ENCODE data around the gene CDH4. TPM values are rescaled to one million over a fixed set of nuclear protein-coding genes. Genes with fewer than 3 reads are reported as not detected.

Gene CDH4
- total and polyA plus RNA-seq, 8 donors: under 0.01 to 2.2 (median 0.11) TPM; not detected in 2

DNA sequence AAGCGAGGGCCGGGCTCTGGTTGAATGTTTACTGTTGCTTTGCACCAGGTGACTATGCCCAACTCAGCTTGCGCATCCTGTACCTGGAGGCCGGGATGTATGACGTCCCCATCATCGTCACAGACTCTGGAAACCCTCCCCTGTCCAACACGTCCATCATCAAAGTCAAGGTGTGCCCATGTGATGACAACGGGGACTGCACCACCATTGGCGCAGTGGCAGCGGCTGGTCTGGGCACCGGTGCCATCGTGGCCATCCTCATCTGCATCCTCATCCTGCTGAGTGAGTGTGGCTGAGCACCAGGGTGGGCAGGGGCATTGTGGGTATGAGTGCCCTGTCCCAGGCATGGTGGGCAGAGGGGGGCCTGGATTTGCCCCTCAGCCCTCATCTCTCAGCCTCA, 677.5 kb downstream of the CDH4 start:
- intact Hi-C loops (cut with DNase I; ENCODE audit: low total_unique reads): no loop called here
- Histone ChIP-seq H3K27me3 (peaks cover 0 to 34% (median 0%) of the 10 kb centered on the region in 3 donors), H3K9me3 (no peaks in the 10 kb centered on the region), H3K4me3 (no peak overlapping the region), H3K27ac (no peak overlapping the region), H3K36me3 (no peaks in the 10 kb centered on the region), H3K4me1 (no peaks in the 10 kb centered on the region)
- WGBS, 5 donors: 95 to 98% (median 96%) methylated on average over 10 to 12 of the region's 12 CpGs
- TF ChIP-seq POLR2AphosphoS5 (IDR thresholded peaks at IDR 0.05) (no peak), EP300 (IDR thresholded peaks at IDR 0.05) (no peak), POLR2A (IDR thresholded peaks at IDR 0.05) (no peak)
- TF ChIP-seq, protein P1, sequence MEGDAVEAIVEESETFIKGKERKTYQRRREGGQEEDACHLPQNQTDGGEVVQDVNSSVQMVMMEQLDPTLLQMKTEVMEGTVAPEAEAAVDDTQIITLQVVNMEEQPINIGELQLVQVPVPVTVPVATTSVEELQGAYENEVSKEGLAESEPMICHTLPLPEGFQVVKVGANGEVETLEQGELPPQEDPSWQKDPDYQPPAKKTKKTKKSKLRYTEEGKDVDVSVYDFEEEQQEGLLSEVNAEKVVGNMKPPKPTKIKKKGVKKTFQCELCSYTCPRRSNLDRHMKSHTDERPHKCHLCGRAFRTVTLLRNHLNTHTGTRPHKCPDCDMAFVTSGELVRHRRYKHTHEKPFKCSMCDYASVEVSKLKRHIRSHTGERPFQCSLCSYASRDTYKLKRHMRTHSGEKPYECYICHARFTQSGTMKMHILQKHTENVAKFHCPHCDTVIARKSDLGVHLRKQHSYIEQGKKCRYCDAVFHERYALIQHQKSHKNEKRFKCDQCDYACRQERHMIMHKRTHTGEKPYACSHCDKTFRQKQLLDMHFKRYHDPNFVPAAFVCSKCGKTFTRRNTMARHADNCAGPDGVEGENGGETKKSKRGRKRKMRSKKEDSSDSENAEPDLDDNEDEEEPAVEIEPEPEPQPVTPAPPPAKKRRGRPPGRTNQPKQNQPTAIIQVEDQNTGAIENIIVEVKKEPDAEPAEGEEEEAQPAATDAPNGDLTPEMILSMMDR (IDR thresholded peaks at IDR 0.05): no peak
- DNase-seq: no peak

DNA sequence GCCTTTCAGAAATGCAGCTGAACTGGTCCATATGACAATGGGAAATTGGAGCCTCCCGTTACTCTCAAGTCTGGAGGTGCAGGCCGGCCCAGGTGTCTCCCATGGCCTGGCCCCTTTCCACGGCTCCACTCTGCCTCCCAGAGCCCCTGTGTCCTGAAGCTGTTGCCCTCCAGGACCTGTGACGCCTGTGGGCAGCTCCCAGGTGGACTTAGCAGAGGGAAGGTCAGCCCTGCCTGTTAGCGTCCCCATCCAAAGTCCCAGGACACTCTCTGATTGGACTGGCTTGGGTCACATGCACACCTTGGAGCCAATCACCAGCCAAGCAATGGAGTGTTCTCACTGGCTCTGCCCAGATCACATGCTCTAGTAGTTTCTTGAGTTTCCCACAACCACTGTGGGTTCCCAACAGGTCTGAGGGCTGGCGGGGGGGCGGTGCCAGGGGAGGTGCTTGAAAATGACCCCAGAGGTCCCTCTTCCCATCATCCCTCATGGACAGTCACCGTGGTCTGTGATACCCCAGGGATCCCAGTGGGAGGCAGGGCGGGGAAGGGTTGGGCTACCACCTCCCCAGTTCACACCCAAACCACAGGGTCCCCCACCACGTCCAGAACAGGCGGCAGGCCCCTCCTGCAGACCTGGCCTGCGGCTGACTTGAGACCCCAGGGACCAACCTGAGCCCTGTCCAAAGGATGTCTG, 678.1 kb downstream of the CDH4 start:
- Histone ChIP-seq H3K36me3 (no peaks in the 10 kb centered on the region), H3K4me3 (no peak overlapping the region), H3K9me3 (no peaks in the 10 kb centered on the region), H3K4me1 (no peaks in the 10 kb centered on the region), H3K27me3 (peaks cover 0 to 32% (median 0%) of the 10 kb centered on the region in 3 donors), H3K27ac (no peak overlapping the region)
- TF ChIP-seq POLR2A (IDR thresholded peaks at IDR 0.05): no peak
- TF ChIP-seq POLR2AphosphoS5 (IDR thresholded peaks at IDR 0.05): no peak
- TF ChIP-seq, protein P1 (IDR thresholded peaks at IDR 0.05): no peak
- no peak for TF ChIP-seq EP300 (IDR thresholded peaks at IDR 0.05)
- WGBS, 5 donors: 85 to 89% (median 87%) methylated on average over 8 to 12 of the region's 12 CpGs
- DNase-seq: no peak
- intact Hi-C loops (cut with DNase I; ENCODE audit: low total_unique reads): no loop called here

DNA sequence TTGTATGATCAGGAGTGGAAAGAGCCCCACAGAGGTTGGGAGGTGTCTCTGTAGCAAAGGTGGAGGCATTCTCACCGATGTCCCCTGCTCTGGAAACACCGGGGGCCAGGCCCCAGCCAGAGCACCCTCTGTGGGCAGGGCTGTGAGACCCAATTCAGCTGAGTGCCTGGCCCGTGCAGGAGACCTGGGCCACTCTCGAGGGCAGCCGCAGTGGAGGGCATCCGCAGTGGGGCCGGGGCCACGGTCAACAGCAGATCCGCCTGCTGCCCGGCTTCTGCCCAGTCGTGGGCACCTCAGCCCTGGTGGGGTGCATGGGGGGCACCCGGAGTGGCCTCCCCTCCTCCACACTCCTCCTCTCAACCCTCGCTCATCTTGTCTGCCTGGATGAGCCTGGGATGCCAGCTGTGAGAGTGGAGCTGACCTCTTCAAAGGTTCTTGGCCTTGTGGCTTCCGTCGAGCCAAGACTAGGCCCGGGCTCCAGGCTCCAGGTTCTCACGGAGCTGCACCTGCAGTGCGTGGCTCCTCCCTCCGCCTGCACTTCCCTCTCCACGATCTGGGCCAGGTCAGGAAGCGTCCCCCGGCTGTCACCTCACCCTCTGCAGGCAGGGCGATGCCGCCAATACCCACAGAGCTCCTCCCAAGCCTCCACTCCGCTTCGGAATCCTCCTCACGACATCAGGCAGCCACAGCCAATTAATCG, 678.9 kb downstream of the CDH4 start:
- no peak for DNase-seq
- WGBS, 5 donors: 79 to 87% (median 85%) methylated on average over 18 to 28 of the region's 28 CpGs
- TF ChIP-seq POLR2AphosphoS5 (IDR thresholded peaks at IDR 0.05) (no peak), EP300 (IDR thresholded peaks at IDR 0.05) (no peak), POLR2A (IDR thresholded peaks at IDR 0.05) (no peak)
- TF ChIP-seq, protein P1 (IDR thresholded peaks at IDR 0.05): no peak
- H3K27me3 ChIP-seq: peaks cover 0 to 25% (median 0%) of the 10 kb centered on the region in 3 donors
- H3K27ac ChIP-seq: no peak overlapping the region
- intact Hi-C loops (cut with DNase I; ENCODE audit: low total_unique reads): no loop called here
- H3K4me1 ChIP-seq: no peaks in the 10 kb centered on the region
- H3K9me3 ChIP-seq: no peaks in the 10 kb centered on the region
- H3K36me3 ChIP-seq: no peaks in the 10 kb centered on the region
- H3K4me3 ChIP-seq: no peak overlapping the region

DNA sequence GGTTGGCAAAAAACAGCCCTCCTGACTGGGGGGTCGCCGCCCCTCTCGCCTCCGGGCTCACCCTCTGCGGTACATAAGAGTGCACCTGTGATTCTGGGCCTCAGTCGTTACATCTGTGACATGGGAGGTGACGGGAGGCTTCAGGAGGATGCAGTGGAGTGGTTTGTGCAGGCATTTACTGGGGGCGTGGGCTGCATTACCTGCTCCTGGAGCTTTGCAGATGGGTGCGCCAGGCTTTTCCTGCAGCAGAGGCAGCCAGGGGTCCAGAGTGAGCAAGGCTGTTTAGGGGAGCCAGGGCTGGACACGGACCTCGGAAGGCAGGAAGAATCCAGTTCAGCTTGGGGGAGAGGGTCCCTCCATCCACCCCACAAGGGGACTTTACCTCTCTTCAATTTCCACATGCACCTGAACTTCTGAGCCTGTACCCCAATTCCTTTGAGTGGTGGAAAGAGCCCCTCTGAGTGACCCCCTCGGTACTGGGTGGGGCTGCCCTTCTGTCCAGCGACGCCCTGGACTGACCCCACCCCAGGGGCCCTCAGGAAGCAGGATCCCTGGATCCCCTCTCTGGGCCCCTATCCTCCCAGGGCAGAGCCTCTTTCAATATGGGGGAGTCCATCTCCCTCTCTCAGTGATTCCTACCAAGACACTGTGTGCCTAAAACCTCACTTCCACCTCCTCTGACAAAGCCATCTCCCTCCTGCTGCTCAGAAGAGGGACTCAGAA, 679.6 kb downstream of the CDH4 start:
- intact Hi-C loops (cut with DNase I; ENCODE audit: low total_unique reads): no loop called here
- H3K36me3 ChIP-seq: no peaks in the 10 kb centered on the region
- peaks cover 0 to 29% (median 0%) of the 10 kb centered on the region in 3 donors for H3K27me3 ChIP-seq
- H3K4me3 ChIP-seq: no peak overlapping the region
- H3K9me3 ChIP-seq: no peaks in the 10 kb centered on the region
- 80 to 88% (median 84%) methylated on average over 14 of the region's 14 CpGs for WGBS, 5 donors
- H3K27ac ChIP-seq: no peak overlapping the region
- no peaks in the 10 kb centered on the region for H3K4me1 ChIP-seq
- TF ChIP-seq, protein P1 (IDR thresholded peaks at IDR 0.05): no peak
- TF ChIP-seq POLR2A (IDR thresholded peaks at IDR 0.05) (no peak), EP300 (IDR thresholded peaks at IDR 0.05) (no peak), POLR2AphosphoS5 (IDR thresholded peaks at IDR 0.05) (no peak)
- DNase-seq: no peak
